Aorta (tissue), 5 donors: Measurements from ENCODE around the gene TAX1BP3. TPM values are rescaled to one million over a fixed set of nuclear protein-coding genes. Genes with fewer than 3 reads are reported as not detected.
A peak's percentile ranks its signal among the peaks of the same experiment; 100 is the strongest.
"Not testable (repeated sequence)": the region's sequence is repeated elsewhere in the genome, so short reads cannot be mapped to it uniquely, and the experiment has no call there.

ENCODE experiments used
- ATAC-seq: fragments of 200-7000 bp; cut with Tn5 transposase; one replicate; pipeline ENCODE4 v1.9.1; 2022; ENCODE audit warnings: moderate library complexity; ENCODE audit not compliant: low FRiP score
- DNase-seq, 2 donors: peaks; one replicate each; pipeline ENCODE4 v3.0.0-alpha.2; 2020
- H3K27ac ChIP-seq, 2 donors: one replicate each; pipeline ENCODE4 v1.5.1; 2013; ENCODE audit warnings: low read length in 2 of 2, mild to moderate bottlenecking in 2 of 2, moderate library complexity in 2 of 2, control low read depth in 1 of 2, inconsistent platforms in 1 of 2, low read depth in 1 of 2
- H3K27me3 ChIP-seq, 2 donors: one replicate each; pipeline ENCODE4 v1.6.1; 2013; ENCODE audit warnings: control low read depth in 1 of 2, low read length in 1 of 2, mild to moderate bottlenecking in 1 of 2, moderate library complexity in 1 of 2; ENCODE audit not compliant: insufficient read depth in 2 of 2, control insufficient read depth in 1 of 2
- H3K36me3 ChIP-seq, 2 donors: one replicate each; pipeline ENCODE4 v1.6.1; 2013; ENCODE audit warnings: control low read depth in 1 of 2, low read length in 1 of 2, mild to moderate bottlenecking in 1 of 2; ENCODE audit not compliant: insufficient read depth in 2 of 2, control insufficient read depth in 1 of 2
- H3K4me1 ChIP-seq, 2 donors: one replicate each; pipeline ENCODE4 v1.6.1; 2013; ENCODE audit warnings: low read length in 2 of 2, control low read depth in 1 of 2, mild to moderate bottlenecking in 1 of 2, moderate library complexity in 1 of 2; ENCODE audit not compliant: insufficient read depth in 2 of 2, control insufficient read depth in 1 of 2
- H3K4me3 ChIP-seq, 2 donors: one replicate each; pipeline ENCODE4 v1.5.1; 2013; ENCODE audit warnings: low read length in 2 of 2, control low read depth in 1 of 2, mild to moderate bottlenecking in 1 of 2
- H3K9me3 ChIP-seq: one replicate; pipeline ENCODE4 v1.6.1; 2013; ENCODE audit warnings: mild to moderate bottlenecking, low read length; ENCODE audit not compliant: control insufficient read depth
- WGBS, 2 donors: extraction: QIAGEN DNeasy Blood & Tissue Kit; methylation state at CpG; one replicate each; pipeline ENCODE4 v1.1.7; 2013; 5-methylcytosine and 5-hydroxymethylcytosine counted together
- intact Hi-C, 2 donors: fragments of 100-400 bp; cut with DNase I; formaldehyde crosslinking; loops; one replicate each; pipeline versions ENCODE4 v1.14.2 to v1.15.0; 2022
- long read RNA-seq, 2 donors: library from polyadenylated mRNA; unstranded; transcript quantifications; one replicate each; pipeline ENCODE4 v2.0.0, GENCODE V29; 2020 to 2021
- polyA plus RNA-seq, 2 donors: library from polyadenylated mRNA; stranded (reverse); fragments of 200-250 nt; gene quantifications; one replicate each; pipeline ENCODE4 v1.2.3, GENCODE V29; 2013
- total RNA-seq, 2 donors: library from RNA; stranded (reverse); fragmentation: NEBNext Ultra II Directional; extraction: Animal tissue kit (Norgen Biotek cat#: 25700); gene quantifications; one replicate each; pipeline ENCODE4 v1.2.1, GENCODE V29; 2021
- donor health status: healthy with polysubstance abuse.
- donor health status: Bipolar disorder and iron deficiency.
- donor health status: DM: no; HTN: no; CAD: no.
- donor health status: DM: no; HTN: no; CAD: no.
- donor health status: DM: yes; HTN: yes; CAD: no.

Gene TAX1BP3, protein sequence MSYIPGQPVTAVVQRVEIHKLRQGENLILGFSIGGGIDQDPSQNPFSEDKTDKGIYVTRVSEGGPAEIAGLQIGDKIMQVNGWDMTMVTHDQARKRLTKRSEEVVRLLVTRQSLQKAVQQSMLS
- total RNA-seq = 100 to 1,000 TPM; 101 to 108 TPM
- polyA plus RNA-seq = 100 to 1,000 TPM in 1 of 2 donors, 10 to 100 TPM in 1; 93.2 to 155 TPM
- long read RNA-seq, donor 1, transcript TAX1BP3-201 (4 exons, 1,377 nt) = major isoform, 21 of 21 reads
- long read RNA-seq, donor 1, partial matches to known transcripts = 0 of 21 reads
- long read RNA-seq, donor 1, other reads (novel, unspliced or antisense) = 0 of 21 reads
- long read RNA-seq, donor 2, transcript TAX1BP3-201 (4 exons, 1,377 nt) = major isoform, 18 of 19 reads
- long read RNA-seq, donor 2, partial matches to known transcripts = 1 of 19 reads
- long read RNA-seq, donor 2, other reads (novel, unspliced or antisense) = 0 of 19 reads

DNA sequence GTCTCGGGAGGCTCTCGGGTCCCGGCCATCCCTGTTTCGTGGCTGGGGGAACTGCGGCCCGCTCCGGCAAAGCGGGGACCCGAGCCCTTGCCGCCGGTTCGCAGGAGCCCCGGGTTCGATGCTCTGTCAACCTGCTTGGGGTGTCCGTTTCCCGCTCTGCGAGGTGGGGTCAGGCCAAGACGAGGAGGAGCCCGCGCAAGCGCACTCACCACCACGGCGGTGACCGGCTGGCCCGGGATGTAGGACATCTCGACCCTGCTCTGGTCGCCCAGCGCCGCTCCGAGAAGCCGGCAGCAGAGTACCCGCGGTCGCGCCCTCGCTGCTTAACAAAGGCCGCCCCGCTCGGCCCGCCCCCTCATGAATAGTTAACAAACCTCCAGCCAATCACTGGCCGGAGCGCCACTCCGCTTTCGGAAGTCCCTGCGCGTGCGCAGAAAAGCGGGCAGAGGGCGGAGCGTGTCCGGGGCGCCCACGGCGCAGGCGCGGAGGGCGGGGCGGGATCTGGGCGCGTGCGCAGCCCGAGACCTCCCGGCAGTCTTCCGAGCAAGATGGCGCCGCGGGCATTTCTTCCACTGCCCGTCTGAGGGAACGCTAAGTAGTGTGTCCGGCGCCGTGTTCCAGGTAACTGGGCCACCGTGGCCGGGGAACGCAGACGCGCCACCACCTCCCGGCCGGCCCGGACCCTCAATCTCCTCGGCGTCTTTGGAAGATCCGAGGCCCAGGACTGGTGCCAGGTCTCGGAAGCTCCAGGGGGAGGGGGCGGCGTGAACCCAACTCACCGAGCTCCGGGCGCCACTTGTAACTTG, at the start of gene TAX1BP3, which contains the start of gene EMC6:
TSS of gene TAX1BP3 (minus strand) at position 300 of the 806 bp plus-strand sequence. CDS start at position 248, 52 bp downstream.
TSS of gene EMC6 (plus strand) at position 534 of the 806 bp plus-strand sequence. CDS start 335 bp downstream, outside the sequence.
- intact Hi-C loops = loop anchor here in 1 of 2 donors (1.0 to 5.0 kb wide), 3 partner anchors 8 to 54 kb away; partner anchors contain the start of genes CTNS, HASPIN and SHPK
- peak within 1 kb of the TSS; percentile 70 to 73 for H3K4me3 ChIP-seq

DNA sequence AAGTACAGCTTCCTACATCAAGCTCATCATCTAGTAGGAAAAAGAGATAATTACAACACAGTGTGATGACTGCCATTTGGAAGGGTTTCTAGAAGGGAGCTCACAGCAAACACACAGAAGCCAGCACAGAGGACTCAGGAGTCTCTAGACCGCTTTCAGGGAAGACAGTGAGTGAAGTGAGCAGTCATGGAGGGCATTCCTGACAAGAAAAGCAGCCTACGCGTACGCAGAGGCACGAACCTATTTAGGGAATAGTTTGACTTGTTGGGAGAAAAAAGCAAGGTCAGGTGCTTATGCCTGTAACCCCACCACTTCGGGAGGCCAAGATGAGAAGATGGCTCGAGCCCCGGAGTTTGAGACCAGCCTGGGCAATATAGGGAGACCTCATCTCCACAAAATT, 46.9 kb upstream of the TAX1BP3 start:
- ATAC-seq = no peak
- Histone ChIP-seq H3K27me3 (no peaks in the 10 kb centered on the region), H3K36me3 (peaks cover 5 to 7% of the 10 kb centered on the region in 2 donors), H3K4me1 (no peaks in the 10 kb centered on the region), H3K4me3 (no peak overlapping the region), H3K9me3 (no peaks in the 10 kb centered on the region), H3K27ac (no peak overlapping the region)
- 91 to 92% methylated on average over 8 of the region's 8 CpGs for WGBS, 2 donors
- intact Hi-C loops = no loop called here
- no peak for DNase-seq

More for the DNA sequence above, at the start of gene TAX1BP3, which contains the start of gene EMC6:
- Histone ChIP-seq H3K27ac (peak within 1 kb of the TSS; percentile 92 to 96), H3K36me3 (no peaks in the 10 kb centered on the region), H3K9me3 (no peaks in the 10 kb centered on the region), H3K4me1 (peaks cover 0 to 2% of the 10 kb centered on the region in 2 donors), H3K27me3 (no peaks in the 10 kb centered on the region)
- WGBS, 2 donors = 0% methylated on average over 84 to 89 of the region's 89 CpGs
- DNase-seq (peak; percentile 99 to 100), ATAC-seq (peak; percentile 98)

DNA sequence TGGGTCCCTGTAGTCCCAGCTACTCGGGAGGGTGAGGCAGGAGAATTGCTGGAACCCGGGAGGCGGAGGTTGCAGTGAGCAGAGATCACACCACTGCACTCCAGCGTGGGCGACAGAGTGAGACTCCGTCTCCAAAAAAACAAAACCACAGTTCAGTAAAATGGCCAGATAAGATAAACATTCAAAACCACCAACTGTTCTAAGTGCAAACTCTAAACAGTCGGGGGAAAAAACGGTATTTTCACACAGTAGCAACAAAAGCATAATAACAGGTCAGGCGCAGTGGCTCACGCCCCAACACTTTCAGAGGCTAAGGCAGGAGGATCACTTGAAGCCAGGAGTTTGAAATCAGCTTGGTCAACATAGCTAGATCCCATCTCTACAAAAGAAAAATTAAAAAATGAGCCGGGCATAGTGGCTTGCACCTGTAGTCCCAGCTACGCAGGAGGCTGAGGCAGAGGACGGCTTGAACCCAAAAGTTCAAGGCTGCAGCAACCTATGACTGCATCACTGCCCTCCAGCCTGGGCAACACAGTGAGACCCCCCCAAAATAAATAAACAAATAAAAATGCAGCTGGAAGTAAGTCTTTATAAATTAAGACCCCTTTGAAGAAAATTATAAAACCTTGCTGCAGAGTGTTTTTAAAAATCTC, 44.6 kb upstream of the TAX1BP3 start:
- H3K4me3 ChIP-seq = no peak overlapping the region
- peaks cover 3 to 7% of the 10 kb centered on the region in 2 donors for H3K36me3 ChIP-seq
- no peak overlapping the region for H3K27ac ChIP-seq
- DNase-seq = no peak
- 82 to 87% methylated on average over 13 of the region's 13 CpGs for WGBS, 2 donors
- no peaks in the 10 kb centered on the region for H3K27me3 ChIP-seq
- intact Hi-C loops = no loop called here
- no peak for ATAC-seq
- H3K4me1 ChIP-seq = no peaks in the 10 kb centered on the region
- no peaks in the 10 kb centered on the region for H3K9me3 ChIP-seq

DNA sequence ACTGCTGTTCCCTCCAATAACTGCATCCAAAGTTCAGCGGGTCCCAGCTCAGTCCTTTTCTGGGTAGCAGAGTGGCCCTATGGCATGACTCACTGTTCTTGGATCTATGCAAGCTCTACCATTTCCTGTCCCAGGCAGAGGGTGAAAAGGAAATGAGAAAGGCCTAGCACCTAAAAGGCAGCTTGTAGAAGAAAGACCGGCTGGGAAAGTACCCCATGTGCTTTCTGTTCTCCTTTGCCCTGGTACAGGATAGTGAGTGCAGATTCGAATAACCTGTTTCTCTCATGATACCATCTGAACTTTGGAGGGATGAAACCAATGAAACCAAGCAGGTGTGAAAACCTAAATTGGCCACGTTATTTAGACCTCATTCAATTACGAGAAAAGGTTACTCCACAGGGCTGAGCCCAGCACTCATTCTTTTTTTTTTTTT, 42.6 kb upstream of the TAX1BP3 start:
- Histone ChIP-seq H3K27ac (no peak overlapping the region), H3K36me3 (peaks cover 1 to 7% of the 10 kb centered on the region in 2 donors), H3K4me3 (no peak overlapping the region), H3K4me1 (no peaks in the 10 kb centered on the region), H3K27me3 (no peaks in the 10 kb centered on the region), H3K9me3 (no peaks in the 10 kb centered on the region)
- DNase-seq (no peak), ATAC-seq (no peak)
- WGBS, 2 donors = 73 to 80% methylated on average over 5 of the region's 5 CpGs
- intact Hi-C loops = no loop called here

DNA sequence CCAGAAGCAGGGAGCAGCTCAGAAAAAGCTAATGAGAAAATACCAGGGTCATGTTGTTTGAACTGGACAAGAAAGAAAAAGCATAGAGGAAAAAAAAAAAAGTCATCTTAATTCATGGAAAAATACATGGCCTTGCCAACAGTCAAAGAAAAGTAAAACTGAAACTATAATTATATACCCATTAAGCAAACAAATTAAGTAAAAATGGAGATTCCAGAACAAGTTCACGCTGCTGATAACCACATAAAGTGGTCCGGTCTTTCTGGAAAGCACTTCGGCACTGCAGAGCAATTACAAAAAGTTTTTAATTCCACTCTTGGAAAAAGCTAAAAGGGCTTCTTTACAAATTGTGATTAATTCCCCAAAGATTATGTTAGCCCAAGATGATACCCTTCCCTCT, 40.0 kb upstream of the TAX1BP3 start:
- Histone ChIP-seq H3K27ac (no peak overlapping the region), H3K4me1 (no peaks in the 10 kb centered on the region), H3K9me3 (no peaks in the 10 kb centered on the region), H3K36me3 (no peaks in the 10 kb centered on the region), H3K27me3 (no peaks in the 10 kb centered on the region), H3K4me3 (no peak overlapping the region)
- DNase-seq (no peak), ATAC-seq (no peak)
- intact Hi-C loops = no loop called here
- WGBS, 2 donors = 30 to 36% methylated on average over 3 of the region's 3 CpGs

DNA sequence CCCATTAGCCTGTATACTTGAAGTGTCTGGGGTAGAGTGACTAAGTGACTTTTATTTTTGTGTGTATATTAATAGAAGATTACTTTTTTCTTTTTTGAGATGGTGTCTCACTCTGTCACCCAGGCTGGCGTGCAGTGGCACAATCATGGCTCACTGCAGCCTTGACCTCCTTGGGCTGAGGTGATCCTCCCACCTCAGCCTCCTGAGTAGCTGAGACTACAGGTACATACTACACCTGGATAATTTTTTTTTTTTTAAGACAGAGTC, 37.3 kb upstream of the TAX1BP3 start:
- ATAC-seq, intact Hi-C loops, H3K27ac ChIP-seq, H3K36me3 ChIP-seq, H3K27me3 ChIP-seq, DNase-seq, H3K4me3 ChIP-seq, H3K4me1 ChIP-seq, H3K9me3 ChIP-seq: not testable (repeated sequence)
- 88 to 93% methylated on average over 1 of the region's 1 CpG for WGBS, 2 donors

DNA sequence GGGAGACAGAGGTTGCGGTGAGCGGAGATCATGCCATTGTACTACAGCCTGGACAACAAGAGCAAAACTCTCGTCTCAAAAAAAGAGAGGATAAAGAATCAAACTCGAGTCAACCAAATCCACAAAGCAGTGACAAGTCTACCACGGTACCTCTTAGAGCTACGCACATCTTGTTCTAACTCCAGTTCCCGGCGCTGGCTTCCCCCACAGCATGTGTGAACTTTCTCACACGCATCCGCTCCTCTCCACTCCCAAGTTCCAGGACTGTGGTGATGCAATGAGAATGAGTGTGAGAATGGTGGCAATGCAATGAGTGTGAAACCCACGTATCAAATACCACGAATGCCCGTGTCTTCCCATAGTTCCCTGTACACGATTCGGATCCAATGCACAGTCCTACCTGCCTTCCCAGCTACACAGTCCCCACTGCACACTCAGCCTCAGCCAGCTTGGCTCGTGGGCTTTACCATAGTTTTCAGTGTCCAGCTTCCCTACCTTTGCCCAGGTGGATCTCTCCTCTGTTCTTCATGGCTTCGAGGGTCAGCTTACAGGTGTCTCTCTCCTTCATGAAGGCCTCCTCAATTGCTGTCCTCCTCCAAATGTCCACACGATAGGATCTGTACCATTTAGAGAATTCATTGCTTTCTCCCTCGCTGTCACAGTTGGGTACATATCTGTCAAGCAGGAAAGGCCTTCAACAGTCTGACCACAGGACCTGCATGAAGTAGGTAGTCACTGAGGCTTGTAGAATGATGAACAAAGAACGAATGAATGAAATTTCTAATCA, 36.7 kb upstream of the TAX1BP3 start:
- Histone ChIP-seq H3K36me3 (no peaks in the 10 kb centered on the region), H3K4me1 (no peaks in the 10 kb centered on the region), H3K4me3 (no peak overlapping the region), H3K9me3 (no peaks in the 10 kb centered on the region), H3K27me3 (no peaks in the 10 kb centered on the region), H3K27ac (no peak overlapping the region)
- DNase-seq (no peak), ATAC-seq (no peak)
- intact Hi-C loops = no loop called here
- WGBS, 2 donors = 82 to 88% methylated on average over 20 of the region's 20 CpGs

DNA sequence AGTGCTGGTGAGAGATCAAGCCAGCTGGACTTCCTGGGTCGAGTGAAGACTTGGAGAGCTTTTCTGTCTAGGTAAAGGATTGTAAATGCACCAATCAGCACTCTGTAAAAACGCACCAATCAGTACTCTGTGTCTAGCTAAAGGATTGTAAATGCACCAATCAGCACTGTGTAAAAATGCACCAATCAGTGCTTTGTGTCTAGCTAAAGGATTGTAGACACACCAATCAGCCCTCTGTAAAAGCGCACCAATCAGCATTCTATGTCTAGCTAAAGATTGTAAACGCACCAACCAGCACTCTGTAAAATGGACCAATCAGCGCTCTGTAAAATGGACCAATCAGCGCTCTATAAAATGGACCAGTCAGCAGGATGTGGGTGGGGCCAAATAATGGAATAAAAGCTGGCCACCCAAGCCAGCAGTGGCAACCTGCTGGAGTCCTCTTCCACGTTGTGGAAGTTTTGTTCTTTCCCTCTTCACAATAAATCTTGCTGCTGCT, 33.7 kb upstream of the TAX1BP3 start:
- intact Hi-C loops, H3K4me3 ChIP-seq, DNase-seq, H3K36me3 ChIP-seq, H3K4me1 ChIP-seq, H3K27me3 ChIP-seq, H3K27ac ChIP-seq, H3K9me3 ChIP-seq, ATAC-seq: not testable (repeated sequence)
- WGBS, 2 donors = 89% methylated on average over 7 of the region's 7 CpGs
